OCI-LY7 (cell line): ENCODE data around the gene WDR18.

ENCODE experiments used
- CTCF ChIP-seq: fragments of 200-600 bp; sonication (generic); conservative IDR thresholded peaks from 2 replicates; pipeline ENCODE4 v1.5.1; 2014; ENCODE audit warnings: mild to moderate bottlenecking, antibody characterized with exemption, low read length, moderate library complexity, mixed read lengths
- EZH2phosphoT487 ChIP-seq: fragments of 200-600 bp; sonication (generic); IDR thresholded peaks from 2 replicates; pipeline ENCODE4 v1.6.1; 2018; ENCODE audit warnings: low read depth, borderline replicate concordance, mild to moderate bottlenecking, mixed run types, antibody characterized with exemption, low read length, moderate library complexity, mixed read lengths

GRCh38 chr19:937259-937694 is 46.9 kb upstream of the WDR18 start:
- no peak for TF ChIP-seq CTCF
- TF ChIP-seq EZH2phosphoT487, result no peak
